Measurements from ENCODE around the gene RAG1. TPM values are rescaled to one million over a fixed set of nuclear protein-coding genes. Genes with fewer than 3 reads are reported as not detected.

RAG1 gene
- total and polyA plus RNA-seq, 10 donors = 0.39 to 12.6 (median 4.8) TPM

GRCh38 chr11:36569095-36569494 lies 1.3 kb downstream of the RAG1 start:
- H3K9me3 ChIP-seq = no peaks in the 10 kb centered on the region
- H3K36me3 ChIP-seq = peaks cover 0 to 8% (median 0%) of the 10 kb centered on the region in 6 donors
- intact Hi-C loops (cut with DNase I; ENCODE audit: low total_unique reads) = loop anchor here (10.0 kb wide), 1 partner anchor 106 kb away; no protein-coding TSS in a partner anchor
- no peak overlapping the region for H3K4me3 ChIP-seq
- H3K27me3 ChIP-seq (replicated peaks in 1 of 7) = peaks cover 0 to 25% (median 0%) of the 10 kb centered on the region in 7 donors
- H3K27ac ChIP-seq = no peak overlapping the region
- WGBS, 5 donors = 54 to 82% (median 64%) methylated on average over 4 of the region's 4 CpGs
- H3K4me1 ChIP-seq = peaks cover 0 to 7% (median 3%) of the 10 kb centered on the region in 6 donors
- TF ChIP-seq POLR2AphosphoS5 (IDR thresholded peaks at IDR 0.05) (no peak), CTCF (IDR thresholded peaks at IDR 0.05 in 8 of 11, conservative IDR thresholded peaks at IDR 0.05 in 3 of 11) (no peak), POLR2A (IDR thresholded peaks at IDR 0.05) (no peak)
- no peak for DNase-seq

GRCh38 chr11:36574486-36574885 lies 6.7 kb downstream of the RAG1 start:
- Histone ChIP-seq H3K4me1 (no peaks in the 10 kb centered on the region), H3K27ac (no peak overlapping the region), H3K4me3 (no peak overlapping the region), H3K27me3 (replicated peaks in 1 of 7) (peaks cover 0 to 17% (median 0%) of the 10 kb centered on the region in 7 donors), H3K36me3 (peaks cover 0 to 23% (median 2%) of the 10 kb centered on the region in 6 donors), H3K9me3 (no peaks in the 10 kb centered on the region)
- WGBS, 5 donors = 80 to 85% (median 82%) methylated on average over 8 of the region's 8 CpGs
- no peak for DNase-seq
- TF ChIP-seq POLR2A (IDR thresholded peaks at IDR 0.05) = no peak
- no peak for TF ChIP-seq POLR2AphosphoS5 (IDR thresholded peaks at IDR 0.05)
- no peak for TF ChIP-seq CTCF (IDR thresholded peaks at IDR 0.05 in 8 of 11, conservative IDR thresholded peaks at IDR 0.05 in 3 of 11)
- intact Hi-C loops (cut with DNase I; ENCODE audit: low total_unique reads) = no loop called here

- no peak overlapping the region for H3K27ac ChIP-seq
- TF ChIP-seq CTCF (IDR thresholded peaks at IDR 0.05 in 8 of 11, conservative IDR thresholded peaks at IDR 0.05 in 3 of 11) = no peak
- TF ChIP-seq POLR2AphosphoS5 (IDR thresholded peaks at IDR 0.05) = no peak
- no peak for TF ChIP-seq POLR2A (IDR thresholded peaks at IDR 0.05)
- intact Hi-C loops (cut with DNase I; ENCODE audit: low total_unique reads) = no loop called here
- H3K4me1 ChIP-seq = no peaks in the 10 kb centered on the region
- H3K4me3 ChIP-seq = no peak overlapping the region
- WGBS, 5 donors = 81 to 93% (median 89%) methylated on average over 2 of the region's 2 CpGs
- peaks cover 0 to 23% (median 2%) of the 10 kb centered on the region in 6 donors for H3K36me3 ChIP-seq
- DNase-seq = no peak
- H3K9me3 ChIP-seq = peaks cover 0 to 15% (median 7%) of the 10 kb centered on the region in 8 donors
- peaks cover 0 to 9% (median 0%) of the 10 kb centered on the region in 7 donors for H3K27me3 ChIP-seq (replicated peaks in 1 of 7)
Observed at GRCh38 chr11:36577373-36577772, 9.6 kb downstream of the RAG1 start.

GRCh38 chr11:36577859-36578258 lies 10.1 kb downstream of the RAG1 start:
- Histone ChIP-seq H3K4me3 (no peak overlapping the region), H3K4me1 (no peaks in the 10 kb centered on the region), H3K27ac (no peak overlapping the region), H3K9me3 (peaks cover 0 to 17% (median 7%) of the 10 kb centered on the region in 8 donors), H3K36me3 (peaks cover 0 to 23% (median 2%) of the 10 kb centered on the region in 6 donors), H3K27me3 (replicated peaks in 1 of 7) (peaks cover 0 to 9% (median 0%) of the 10 kb centered on the region in 7 donors)
- TF ChIP-seq POLR2A (IDR thresholded peaks at IDR 0.05) = no peak
- no peak for TF ChIP-seq POLR2AphosphoS5 (IDR thresholded peaks at IDR 0.05)
- no peak for TF ChIP-seq CTCF (IDR thresholded peaks at IDR 0.05 in 8 of 11, conservative IDR thresholded peaks at IDR 0.05 in 3 of 11)
- 91 to 97% (median 92%) methylated on average over 2 of the region's 2 CpGs for WGBS, 5 donors
- no peak for DNase-seq
- intact Hi-C loops (cut with DNase I; ENCODE audit: low total_unique reads) = no loop called here

Measured in spleen (tissue), 11 donors.